K562 (cell line): Measurements from ENCODE around the gene AFAP1. TPM values are rescaled to one million over a fixed set of nuclear protein-coding genes. Genes with fewer than 3 reads are reported as not detected.

ENCODE experiments used
- ATAC-seq: fragments of 200-7000 bp; cut with Tn5 transposase; 3 replicates; pipeline ENCODE4 v1.9.1; 2020; ENCODE audit warnings: moderate library complexity
- BruUV-seq: library from RNA; stranded (reverse); fragments of 400-500 nt; replicated peaks from 2 replicates; lab custom pipeline; 2021; lab: Mats Ljungman, UMichigan
- CTCF ChIA-PET: fragments of 300-600 bp; formaldehyde crosslinking; extraction: SDS; loops from one replicate; lab custom pipeline; 2021; ENCODE audit warnings: low intra/inter-chr PET ratio; lab: Yijun Ruan, JAX
- POLR2A ChIA-PET: fragments of 300-600, 350-650 bp; sonication (Branson Sonifier 250); formaldehyde crosslinking; extraction: SDS; loops from one replicate; lab custom pipeline; 2021; ENCODE audit warnings: antibody characterized with exemption, inconsistent platforms; lab: Yijun Ruan, JAX
- DNase-seq, 4 experiments: peaks; one replicate each; pipeline versions ENCODE4 v3.0.0 to v3.0.0-alpha.2; 2011 to 2018; ENCODE audit warnings: low spot score in 3 of 4, mixed read lengths in 3 of 4; ENCODE audit errors: extremely low read depth in 1 of 4
- FAIRE-seq: peaks from 2 replicates; lab custom pipeline; 2011; peaks lifted over from hg19 to GRCh38; lab: Jason Lieb, UNC
- H2AFZ ChIP-seq: 2 replicates; pipeline ENCODE4 v1.6.0; 2011; ENCODE audit warnings: low read depth, low read length, control low read depth, inconsistent platforms
- H3K27ac ChIP-seq: fragments of 200-600 bp; 3 replicates; pipeline ENCODE4 v1.8.0; 2011; ENCODE audit warnings: low read depth, mild to moderate bottlenecking, control low read depth, inconsistent platforms, low read length, moderate library complexity, mixed read lengths; ENCODE audit errors: extremely low read depth
- H3K27me3 ChIP-seq, 2 experiments: fragments of 300-600 bp in 1 of 2; 2 replicates in 1 of 2; 3 replicates in 1 of 2; pipeline versions ENCODE4 v1.6.0 to v1.8.0; 2011; ENCODE audit warnings: inconsistent platforms in 2 of 2, low read length in 2 of 2, mild to moderate bottlenecking in 1 of 2, mixed read lengths in 1 of 2, moderate library complexity in 1 of 2; ENCODE audit not compliant: control insufficient read depth in 2 of 2, insufficient read depth in 2 of 2
- H3K36me3 ChIP-seq: fragments of 300-600 bp; 3 replicates; pipeline ENCODE4 v1.8.0; 2011; ENCODE audit warnings: mild to moderate bottlenecking, low read length, inconsistent platforms; ENCODE audit not compliant: control insufficient read depth, insufficient read depth
- H3K4me1 ChIP-seq, 2 experiments: fragments of 200-600 bp in 1 of 2; replicated peaks in 1 of 2; 2 replicates in 1 of 2; 3 replicates in 1 of 2; pipeline versions ENCODE4 v1.5.1 to v1.8.0; 2011; ENCODE audit warnings: inconsistent platforms in 2 of 2, low read length in 2 of 2, mild to moderate bottlenecking in 1 of 2, mixed read lengths in 1 of 2, moderate library complexity in 1 of 2; ENCODE audit not compliant: control insufficient read depth in 2 of 2, insufficient read depth in 2 of 2
- H3K4me2 ChIP-seq: 2 replicates; pipeline ENCODE4 v1.6.1; 2011; ENCODE audit warnings: low read length, control low read depth, inconsistent platforms, mixed read lengths; ENCODE audit not compliant: insufficient read depth
- H3K4me3 ChIP-seq: fragments of 200-600 bp; sonication (generic), shearing (Covaris generic); 2 replicates; pipeline ENCODE4 v1.5.1; 2016; ENCODE audit warnings: control low read depth, inconsistent platforms
- H3K79me2 ChIP-seq: fragments of 200-600 bp; 3 replicates; pipeline ENCODE4 v1.8.0; 2011; ENCODE audit warnings: low read length, inconsistent platforms; ENCODE audit not compliant: control insufficient read depth, insufficient read depth
- H3K9ac ChIP-seq, 2 experiments: 2 replicates each; pipeline versions ENCODE4 v1.6.0 to v1.6.1; 2011; ENCODE audit warnings: low read depth in 2 of 2, low read length in 2 of 2, control low read depth in 1 of 2, inconsistent platforms in 1 of 2, mild to moderate bottlenecking in 1 of 2, mixed read lengths in 1 of 2; ENCODE audit not compliant: insufficient read depth in 1 of 2
- H3K9me1 ChIP-seq: one replicate; pipeline ENCODE4 v1.6.0; 2011; ENCODE audit warnings: inconsistent platforms, mild to moderate bottlenecking, low read length, moderate library complexity; ENCODE audit not compliant: control insufficient read depth, insufficient read depth
- H3K9me3 ChIP-seq: replicated peaks from 2 replicates; pipeline ENCODE4 v1.5.1; 2011; ENCODE audit warnings: low read depth, low read length, inconsistent platforms; ENCODE audit not compliant: control insufficient read depth, insufficient read depth
- H4K20me1 ChIP-seq: replicated peaks from 2 replicates; pipeline ENCODE4 v1.6.1; 2011; ENCODE audit warnings: low read length, inconsistent platforms, mixed read lengths; ENCODE audit not compliant: control insufficient read depth, insufficient read depth
- ADNP ChIP-seq: fragments of 200-800 bp; sonication (Bioruptor generic); IDR thresholded peaks from 2 replicates; pipeline ENCODE4 v1.6.1; 2016; ENCODE audit warnings: missing genetic modification characterization, missing compliant biosample characterization
- ARNT ChIP-seq, 2 experiments: fragments of 450-650 bp; IDR thresholded peaks; 2 replicates each; pipeline ENCODE4 v1.6.1; 2016; ENCODE audit warnings: mild to moderate bottlenecking in 1 of 2
- C11orf30 ChIP-seq: fragments of 450-650 bp; IDR thresholded peaks from 2 replicates; pipeline ENCODE4 v1.6.1; 2016; ENCODE audit warnings: low read depth, mild to moderate bottlenecking
- ETV1 ChIP-seq: fragments of 450-650 bp; conservative IDR thresholded peaks from 2 replicates; pipeline ENCODE4 v1.6.1; 2016; ENCODE audit warnings: missing genetic modification characterization, control low read depth, low read depth, missing compliant biosample characterization
- EZH2 ChIP-seq: IDR thresholded peaks from 2 replicates; pipeline ENCODE4 v1.6.1; 2012; ENCODE audit warnings: low read depth, mild to moderate bottlenecking, inconsistent platforms, low read length, borderline replicate concordance
- HSF4 ChIP-seq: fragments of 250-450 bp; sonication (Bioruptor Pico); IDR thresholded peaks from 2 replicates; pipeline ENCODE4 v2.1.2; 2022; ENCODE audit warnings: mild to moderate bottlenecking, moderate library complexity, borderline replicate concordance
- KLF1 ChIP-seq: fragments of 450-650 bp; IDR thresholded peaks from 2 replicates; pipeline ENCODE4 v1.6.1; 2016; ENCODE audit warnings: missing genetic modification characterization, missing compliant biosample characterization
- NR4A1 ChIP-seq, 2 experiments: fragments of 250-450 bp in 1 of 2; fragments of 450-650 bp in 1 of 2; sonication (Bioruptor Pico) in 1 of 2; IDR thresholded peaks; 2 replicates each; pipeline versions ENCODE4 v1.4.0 to v1.6.1; 2016 to 2020; ENCODE audit warnings: mild to moderate bottlenecking in 2 of 2, missing compliant biosample characterization in 1 of 2, missing genetic modification characterization in 1 of 2, moderate library complexity in 1 of 2
- PREB ChIP-seq: sonication (generic); formaldehyde crosslinking; IDR thresholded peaks from 2 replicates; pipeline ENCODE4 v1.8.1; 2023; ENCODE audit warnings: mild to moderate bottlenecking, missing genetic modification reagents
- SNRNP70 ChIP-seq: fragments of 200-400 bp; formaldehyde crosslinking; optimal IDR thresholded peaks from 2 replicates; pipeline ENCODE3; 2017; ENCODE audit warnings: low read depth, low read length
- TAF15 ChIP-seq: fragments of 200-400 bp; formaldehyde crosslinking; IDR thresholded peaks from 2 replicates; pipeline ENCODE4 v1.6.1; 2017; ENCODE audit warnings: mild to moderate bottlenecking, low read depth, low read length, moderate library complexity
- ZNF253 ChIP-seq: fragments of 250-450 bp; sonication (Bioruptor Pico); conservative IDR thresholded peaks from 2 replicates; pipeline ENCODE4 v1.6.1; 2021; ENCODE audit warnings: mild to moderate bottlenecking
- ZNF277 ChIP-seq: fragments of 250-450 bp; sonication (Bioruptor Pico); IDR thresholded peaks from 2 replicates; pipeline ENCODE4 v1.8.0; 2022; ENCODE audit warnings: inconsistent platforms, mild to moderate bottlenecking, moderate library complexity, borderline replicate concordance
- ZNF778 ChIP-seq: fragments of 450-650 bp; formaldehyde crosslinking; IDR thresholded peaks from 2 replicates; pipeline ENCODE4 v1.4.0; 2020; ENCODE audit warnings: mild to moderate bottlenecking, moderate library complexity
- WGBS: fragments of 100-300 bp; shearing (Covaris generic); methylation state at CpG from one replicate; pipeline ENCODE4 v1.1.6; 2016; ENCODE audit warnings: low coverage, mixed read lengths; ENCODE audit not compliant: insufficient coverage; ENCODE audit errors: missing lambda C conversion rate; 5-methylcytosine and 5-hydroxymethylcytosine counted together
- in situ Hi-C: fragments of 300-500 bp; cut with MboI; formaldehyde crosslinking; loops from 4 replicates; pipeline ENCODE4 v1.15.0; 2018; ENCODE audit warnings: inconsistent platforms, mixed read lengths
- intact Hi-C: fragments of 100-400 bp; cut with micrococcal nuclease; formaldehyde crosslinking; loops from 2 replicates; pipeline ENCODE4 v1.14.2; 2022
- polyA plus RNA-seq, 8 experiments: library from polyadenylated mRNA; depleted of rRNA in 4 of 8; stranded (reverse) in 5 of 8; unstranded in 3 of 8; fragments of >200 nt; fragmentation: Nextera tagmentation in 2 of 8; fragmentation: Illumina TruSeq in 1 of 8; extraction: Ambion mirVana in 2 of 8; extraction: Trizol in 1 of 8; gene quantifications; 2 replicates each; pipeline versions ENCODE4 v1.2.1 to v1.2.3, GENCODE V29; 2011 to 2014; ENCODE audit warnings: inconsistent platforms in 1 of 8, missing spikeins in 1 of 8
- total RNA-seq, 7 experiments: library from RNA; depleted of rRNA in 6 of 7; stranded (reverse); fragments of >200 nt in 6 of 7; fragmentation: Illumina TruSeq in 2 of 7; extraction: Trizol in 2 of 7; gene quantifications; 2 replicates each; pipeline versions ENCODE4 v1.2.1 to v1.2.3, GENCODE V29; 2011 to 2021; ENCODE audit warnings: low replicate concordance in 1 of 7
- TF ChIP-seq, protein P1 (sequence below): fragments of 450-650 bp; formaldehyde crosslinking; IDR thresholded peaks from 2 replicates; pipeline ENCODE4 v1.4.0; 2020; ENCODE audit warnings: mild to moderate bottlenecking, moderate library complexity
- TF ChIP-seq, protein P2 (sequence below): sonication (generic); formaldehyde crosslinking; IDR thresholded peaks from 2 replicates; pipeline ENCODE4 v1.8.0; 2023; ENCODE audit warnings: mild to moderate bottlenecking, missing genetic modification reagents

The AFAP1 gene
- total and polyA plus RNA-seq, 9 of the 15 experiments (the other 6 are each of a cell fraction or from before 2014, with no cell fraction given), result 0.07 to 0.42 (median 0.12) TPM; not detected in 1

GRCh38 chr4:7988437-7988836 lies 48.8 kb upstream of the AFAP1 start:
- ChIA-PET POLR2A (interaction anchor here (0.7 kb wide), 1 partner anchor 10 kb away, joined by 4 read pairs; no protein-coding TSS in a partner anchor), CTCF (no interaction called here)
- no TSS peak for BruUV-seq
- Histone ChIP-seq H3K27ac (no peak overlapping the region), H3K27me3 (peaks cover 3 to 28% of the 10 kb centered on the region in 2 experiments; a peak in 3 of 5 replicates), H3K4me1 (no peaks in the 10 kb centered on the region), H3K4me2 (no peak overlapping the region), H3K36me3 (no peaks in the 10 kb centered on the region), H3K4me3 (no peak overlapping the region), H3K9ac (no peak overlapping the region), H3K9me3 (no peaks in the 10 kb centered on the region), H2AFZ (no peak overlapping the region), H3K79me2 (no peaks in the 10 kb centered on the region)
- DNase-seq, result no peak
- no peak for FAIRE-seq
- TF ChIP-seq EZH2 (no peak), KLF1 (no peak), ADNP (tag) (no peak), SNRNP70 (no peak), ZNF277 (CRISPR knock-in tag) (no peak), C11orf30 (no peak), NR4A1 (CRISPR knock-in tag; IDR thresholded peaks at IDR 0.05) (no peak), NR4A1 (tag; IDR thresholded peaks at IDR 0.05) (no peak), ZNF778 (CRISPR knock-in tag) (no peak), ARNT (IDR thresholded peaks at IDR 0.05) (no peak), PREB (CRISPR knock-in tag) (no peak), ZNF253 (CRISPR knock-in tag) (no peak), HSF4 (CRISPR knock-in tag) (no peak), TAF15 (no peak), ETV1 (tag) (no peak)
- TF ChIP-seq, protein P1, sequence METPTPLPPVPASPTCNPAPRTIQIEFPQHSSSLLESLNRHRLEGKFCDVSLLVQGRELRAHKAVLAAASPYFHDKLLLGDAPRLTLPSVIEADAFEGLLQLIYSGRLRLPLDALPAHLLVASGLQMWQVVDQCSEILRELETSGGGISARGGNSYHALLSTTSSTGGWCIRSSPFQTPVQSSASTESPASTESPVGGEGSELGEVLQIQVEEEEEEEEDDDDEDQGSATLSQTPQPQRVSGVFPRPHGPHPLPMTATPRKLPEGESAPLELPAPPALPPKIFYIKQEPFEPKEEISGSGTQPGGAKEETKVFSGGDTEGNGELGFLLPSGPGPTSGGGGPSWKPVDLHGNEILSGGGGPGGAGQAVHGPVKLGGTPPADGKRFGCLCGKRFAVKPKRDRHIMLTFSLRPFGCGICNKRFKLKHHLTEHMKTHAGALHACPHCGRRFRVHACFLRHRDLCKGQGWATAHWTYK (CRISPR knock-in tag), result no peak
- TF ChIP-seq, protein P2, sequence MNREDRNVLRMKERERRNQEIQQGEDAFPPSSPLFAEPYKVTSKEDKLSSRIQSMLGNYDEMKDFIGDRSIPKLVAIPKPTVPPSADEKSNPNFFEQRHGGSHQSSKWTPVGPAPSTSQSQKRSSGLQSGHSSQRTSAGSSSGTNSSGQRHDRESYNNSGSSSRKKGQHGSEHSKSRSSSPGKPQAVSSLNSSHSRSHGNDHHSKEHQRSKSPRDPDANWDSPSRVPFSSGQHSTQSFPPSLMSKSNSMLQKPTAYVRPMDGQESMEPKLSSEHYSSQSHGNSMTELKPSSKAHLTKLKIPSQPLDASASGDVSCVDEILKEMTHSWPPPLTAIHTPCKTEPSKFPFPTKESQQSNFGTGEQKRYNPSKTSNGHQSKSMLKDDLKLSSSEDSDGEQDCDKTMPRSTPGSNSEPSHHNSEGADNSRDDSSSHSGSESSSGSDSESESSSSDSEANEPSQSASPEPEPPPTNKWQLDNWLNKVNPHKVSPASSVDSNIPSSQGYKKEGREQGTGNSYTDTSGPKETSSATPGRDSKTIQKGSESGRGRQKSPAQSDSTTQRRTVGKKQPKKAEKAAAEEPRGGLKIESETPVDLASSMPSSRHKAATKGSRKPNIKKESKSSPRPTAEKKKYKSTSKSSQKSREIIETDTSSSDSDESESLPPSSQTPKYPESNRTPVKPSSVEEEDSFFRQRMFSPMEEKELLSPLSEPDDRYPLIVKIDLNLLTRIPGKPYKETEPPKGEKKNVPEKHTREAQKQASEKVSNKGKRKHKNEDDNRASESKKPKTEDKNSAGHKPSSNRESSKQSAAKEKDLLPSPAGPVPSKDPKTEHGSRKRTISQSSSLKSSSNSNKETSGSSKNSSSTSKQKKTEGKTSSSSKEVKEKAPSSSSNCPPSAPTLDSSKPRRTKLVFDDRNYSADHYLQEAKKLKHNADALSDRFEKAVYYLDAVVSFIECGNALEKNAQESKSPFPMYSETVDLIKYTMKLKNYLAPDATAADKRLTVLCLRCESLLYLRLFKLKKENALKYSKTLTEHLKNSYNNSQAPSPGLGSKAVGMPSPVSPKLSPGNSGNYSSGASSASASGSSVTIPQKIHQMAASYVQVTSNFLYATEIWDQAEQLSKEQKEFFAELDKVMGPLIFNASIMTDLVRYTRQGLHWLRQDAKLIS (CRISPR knock-in tag), result no peak
- TF ChIP-seq, all 486 proteins: peak for 0
- Histone ChIP-seq H3K9me1 (no peaks in the 10 kb centered on the region), H4K20me1 (peaks cover 8% of the 10 kb centered on the region; the same call in 1 of the 2 replicates)
- ATAC-seq, result no peak
- in situ Hi-C loops, result loop anchor here (5.0 kb wide), 1 partner anchor 186 kb away; no protein-coding TSS in a partner anchor
- intact Hi-C loops, result no loop called here
- 5% methylated on average over 1 of the region's 1 CpG for WGBS
